GM12878 (cell line): ENCODE results near the gene FGD4. TPM values are rescaled to one million over a fixed set of nuclear protein-coding genes. Genes with fewer than 3 reads are reported as not detected.

Experiments
- ATAC-seq: fragments of 200-7000 bp; cut with Tn5 transposase; 3 replicates; pipeline ENCODE4 v1.9.1; 2020; ENCODE audit warnings: mild to moderate bottlenecking, moderate library complexity
- BruUV-seq: library from RNA; stranded (reverse); fragments of 400-500 nt; replicated peaks from 2 replicates; lab custom pipeline; 2021; lab: Mats Ljungman, UMichigan
- CTCF ChIA-PET: fragments of 300-600 bp; sonication (Branson Sonifier 250); formaldehyde crosslinking; extraction: SDS; loops from one replicate; lab custom pipeline; 2021; ENCODE audit warnings: inconsistent platforms; lab: Yijun Ruan, JAX
- POLR2A ChIA-PET: fragments of 350-600 bp; formaldehyde crosslinking; extraction: SDS; loops from one replicate; lab custom pipeline; 2021; ENCODE audit warnings: inconsistent platforms; lab: Charles Lee
- RAD21 ChIA-PET: fragments of 300-600 bp; sonication (Branson Sonifier 250); formaldehyde crosslinking; loops from one replicate; lab custom pipeline; 2023; ENCODE audit warnings: antibody characterized with exemption; ENCODE audit not compliant: unreplicated experiment; lab: Charles Lee
- SMC1A ChIA-PET: fragments of 300-600 bp; sonication (Branson Sonifier 250); formaldehyde crosslinking; loops from one replicate; lab custom pipeline; 2023; ENCODE audit not compliant: unreplicated experiment, uncharacterized antibody; lab: Charles Lee
- DNase-seq: peaks from one replicate; pipeline ENCODE4 v3.0.0-alpha.2; 2011; ENCODE audit warnings: low read depth, low spot score
- FAIRE-seq: peaks from 3 replicates; lab custom pipeline; 2011; peaks lifted over from hg19 to GRCh38; lab: Jason Lieb, UNC
- H2AFZ ChIP-seq: 2 replicates; pipeline ENCODE4 v1.6.0; 2011; ENCODE audit warnings: low read depth, low read length, control low read depth; ENCODE audit not compliant: control insufficient read depth
- H3K27ac ChIP-seq: 2 replicates; pipeline ENCODE4 v1.5.1; 2011; ENCODE audit warnings: control low read depth; ENCODE audit not compliant: control insufficient read depth, insufficient read depth
- H3K27me3 ChIP-seq, 2 experiments: replicated peaks in 1 of 2; 2 replicates each; pipeline versions ENCODE4 v1.6.0 to v1.6.1; 2011; ENCODE audit warnings: low read length in 1 of 2; ENCODE audit not compliant: control insufficient read depth in 2 of 2, insufficient read depth in 2 of 2
- H3K36me3 ChIP-seq, 2 experiments: 2 replicates each; pipeline ENCODE4 v1.5.1; 2011; ENCODE audit warnings: low read length in 1 of 2; ENCODE audit not compliant: control insufficient read depth in 2 of 2, insufficient read depth in 2 of 2
- H3K4me1 ChIP-seq: 2 replicates; pipeline ENCODE4 v1.6.1; 2011; ENCODE audit warnings: mild to moderate bottlenecking, low read length, moderate library complexity, mixed read lengths; ENCODE audit not compliant: control insufficient read depth, insufficient read depth
- H3K4me2 ChIP-seq: 2 replicates; pipeline ENCODE4 v1.6.0; 2011; ENCODE audit warnings: control low read depth; ENCODE audit not compliant: control insufficient read depth, insufficient read depth
- H3K4me3 ChIP-seq: fragments of 200-600 bp; sonication (generic); 2 replicates; pipeline ENCODE4 v1.5.1; 2016
- H3K79me2 ChIP-seq: 2 replicates; pipeline ENCODE4 v1.6.0; 2011; ENCODE audit warnings: low read length; ENCODE audit not compliant: control insufficient read depth, insufficient read depth
- H3K9ac ChIP-seq: 2 replicates; pipeline ENCODE4 v1.8.0; 2011; ENCODE audit warnings: low read length, control low read depth, mixed read lengths; ENCODE audit not compliant: control insufficient read depth, insufficient read depth
- H3K9me3 ChIP-seq: replicated peaks from 3 replicates; pipeline ENCODE4 v1.5.1; 2011; ENCODE audit warnings: mild to moderate bottlenecking, low read length; ENCODE audit not compliant: control insufficient read depth, insufficient read depth
- H4K20me1 ChIP-seq: 2 replicates; pipeline ENCODE4 v1.6.0; 2011; ENCODE audit not compliant: control insufficient read depth, insufficient read depth
- MYC ChIP-seq: IDR thresholded peaks from 2 replicates; pipeline ENCODE4 v1.6.1; 2011; ENCODE audit warnings: mild to moderate bottlenecking, low read length, moderate library complexity, inconsistent platforms; ENCODE audit not compliant: insufficient read depth, insufficient replicate concordance, insufficient read length, severe bottlenecking
- SUPT20H ChIP-seq: IDR thresholded peaks from 2 replicates; pipeline ENCODE4 v1.6.1; 2011; ENCODE audit warnings: low read depth, mild to moderate bottlenecking, low read length, moderate library complexity, borderline replicate concordance; ENCODE audit not compliant: control insufficient read depth
- ZNF207 ChIP-seq: fragments of 450-650 bp; IDR thresholded peaks from 2 replicates; pipeline ENCODE4 v1.6.1; 2014; ENCODE audit warnings: antibody characterized with exemption, mild to moderate bottlenecking, borderline replicate concordance
- WGBS: methylation state at CpG from one replicate; pipeline ENCODE4 v1.1.6; 2016; ENCODE audit warnings: low lambda C conversion rate; ENCODE audit not compliant: insufficient replicate concordance, insufficient coverage; ENCODE audit errors: missing lambda C conversion rate; 5-methylcytosine and 5-hydroxymethylcytosine counted together
- in situ Hi-C: fragments of 300-500 bp; cut with MboI; formaldehyde crosslinking; loops from 9 replicates; pipeline ENCODE4 v1.14.3; 2018; ENCODE audit warnings: mixed read lengths
- intact Hi-C: fragments of 100-400 bp; cut with micrococcal nuclease; formaldehyde crosslinking; loops from one replicate; pipeline ENCODE4 v1.14.2; 2022; ENCODE audit not compliant: unreplicated experiment
- polyA plus RNA-seq, 11 experiments: library from polyadenylated mRNA; depleted of rRNA in 4 of 11; unstranded in 6 of 11; stranded (reverse) in 5 of 11; fragments of >200 nt; fragmentation: Nextera tagmentation in 4 of 11; fragmentation: Illumina TruSeq in 1 of 11; extraction: Ambion mirVana in 4 of 11; extraction: Trizol in 1 of 11; gene quantifications; 1 replicate in 1 of 11; 2 replicates in 10 of 11; pipeline versions ENCODE4 v1.2.1 to v1.2.3, GENCODE V29; 2011 to 2016; ENCODE audit warnings: inconsistent platforms in 2 of 11, missing spikeins in 2 of 11, low read depth in 1 of 11
- total RNA-seq, 4 experiments: library from RNA; depleted of rRNA in 3 of 4; stranded (reverse); fragments of >200 nt in 3 of 4; fragmentation: Illumina TruSeq in 1 of 4; extraction: Trizol in 1 of 4; gene quantifications; 2 replicates each; pipeline versions ENCODE4 v1.2.1 to v1.2.3, GENCODE V29; 2013 to 2021

The FGD4 gene
- total and polyA plus RNA-seq, 10 of the 15 experiments (the other 5 are each of a cell fraction or from before 2014, with no cell fraction given): 0.01 to 0.18 (median 0.08) TPM; not detected in 3

DNA sequence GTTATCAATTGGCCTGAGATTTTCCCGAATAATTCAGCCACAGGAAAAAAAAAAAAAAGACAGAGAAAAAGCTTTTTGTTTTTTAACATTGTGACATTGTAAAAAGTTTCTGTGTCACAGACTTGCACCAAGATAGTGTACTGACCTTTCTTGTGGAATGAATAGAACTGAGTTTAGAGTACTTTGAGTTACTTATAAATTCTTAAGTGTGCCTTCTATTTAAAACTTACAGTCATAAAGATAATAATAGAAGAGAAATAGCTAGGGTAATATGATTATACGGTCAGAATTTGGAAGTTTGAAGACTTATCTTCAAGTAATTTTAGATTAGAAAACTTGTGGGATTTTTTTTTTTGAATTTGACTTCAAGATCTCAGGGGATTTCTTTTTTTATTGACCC lies 88.8 kb downstream of the FGD4 start:
- no peak for ATAC-seq
- POLR2A ChIA-PET: no interaction called here
- H3K27ac ChIP-seq: no peak overlapping the region
- in situ Hi-C loops (no loop called here), intact Hi-C loops (no loop called here)
- H3K79me2 ChIP-seq: no peaks in the 10 kb centered on the region
- H3K27me3 ChIP-seq: 0 out of 4 replicates have a peak, but pooled peaks cover 0 to 5% of the 10 kb centered on the region in 2 experiments
- SMC1A ChIA-PET: interaction anchor here (0.7 to 1.5 kb wide), 2 partner anchors 12 to 32 kb away, joined by 3 to 7 read pairs; no protein-coding TSS in a partner anchor
- no peaks in the 10 kb centered on the region; the same call in 1 of the 2 replicates for H3K4me1 ChIP-seq
- no peak for DNase-seq
- H3K4me3 ChIP-seq: no peak overlapping the region
- no peak overlapping the region for H3K4me2 ChIP-seq
- CTCF ChIA-PET: interaction anchor here (1.0 to 1.2 kb wide), 2 partner anchors 12 to 242 kb away, joined by 3 to 4 read pairs; no protein-coding TSS in a partner anchor
- TF ChIP-seq ZNF207: no peak
- no peak for FAIRE-seq
- H4K20me1 ChIP-seq: no peaks in the 10 kb centered on the region
- H2AFZ ChIP-seq: no peak overlapping the region
- RAD21 ChIA-PET: no interaction called here
- H3K9me3 ChIP-seq: no peaks in the 10 kb centered on the region
- H3K36me3 ChIP-seq: no peaks in the 10 kb centered on the region
- 38% methylated on average over 2 of the region's 2 CpGs for WGBS
- H3K9ac ChIP-seq: no peak overlapping the region
- no TSS peak for BruUV-seq

DNA sequence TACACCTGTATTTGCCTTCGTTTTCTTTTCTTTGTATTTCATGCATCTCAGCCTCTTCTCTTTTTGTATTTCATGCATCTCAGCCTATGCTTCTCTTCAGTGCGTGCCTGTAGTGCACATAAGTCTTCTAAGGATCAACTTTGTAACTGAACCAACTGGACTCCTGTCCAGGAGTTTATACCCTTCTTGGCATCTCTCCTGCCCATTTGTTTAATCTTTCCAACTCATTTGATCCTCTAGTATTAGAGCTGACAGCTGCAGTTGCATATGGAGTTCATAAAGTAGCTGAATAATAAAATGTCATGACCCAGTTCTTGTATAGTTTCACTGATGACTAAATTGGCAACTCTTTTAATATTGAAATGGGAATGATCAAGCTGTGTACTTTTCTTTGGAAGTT lies 89.7 kb downstream of the FGD4 start:
- CTCF ChIA-PET: interaction anchor here (1.2 kb wide), 1 partner anchor 13 kb away, joined by 4 read pairs; no protein-coding TSS in a partner anchor
- no peak for TF ChIP-seq MYC
- TF ChIP-seq SUPT20H: no peak
- no peak overlapping the region for H2AFZ ChIP-seq
- 13% methylated on average over 2 of the region's 2 CpGs for WGBS
- RAD21 ChIA-PET: no interaction called here
- no peak for ATAC-seq
- SMC1A ChIA-PET: no interaction called here
- no peak overlapping the region for H3K4me3 ChIP-seq
- H3K4me2 ChIP-seq: no peak overlapping the region
- intact Hi-C loops (no loop called here), in situ Hi-C loops (no loop called here)
- H4K20me1 ChIP-seq: no peaks in the 10 kb centered on the region
- no peak overlapping the region for H3K9ac ChIP-seq
- POLR2A ChIA-PET: no interaction called here
- FAIRE-seq: no peak
- no TSS peak for BruUV-seq
- H3K27me3 ChIP-seq: 0 out of 4 replicates have a peak, but pooled peaks cover 0 to 3% of the 10 kb centered on the region in 2 experiments
- no peaks in the 10 kb centered on the region for H3K36me3 ChIP-seq
- no peak overlapping the region for H3K27ac ChIP-seq
- no peaks in the 10 kb centered on the region for H3K4me1 ChIP-seq
- no peaks in the 10 kb centered on the region for H3K79me2 ChIP-seq
- DNase-seq: no peak
- no peaks in the 10 kb centered on the region for H3K9me3 ChIP-seq
